Activated CD8-positive, alpha-beta memory T cell treated with anti-CD3 and anti-CD28 coated beads for 48 hours (primary cell): ENCODE data around the gene DNPEP.
"Not testable (repeated sequence)": the region's sequence is repeated elsewhere in the genome, so short reads cannot be mapped to it uniquely, and the experiment has no call there.

ENCODE experiments used
- DNase-seq, 3 experiments: peaks; one replicate each; pipeline ENCODE4 v3.0.0-alpha.2; 2020; ENCODE audit warnings: low read depth in 2 of 3, low spot score in 2 of 3

DNPEP gene

DNA sequence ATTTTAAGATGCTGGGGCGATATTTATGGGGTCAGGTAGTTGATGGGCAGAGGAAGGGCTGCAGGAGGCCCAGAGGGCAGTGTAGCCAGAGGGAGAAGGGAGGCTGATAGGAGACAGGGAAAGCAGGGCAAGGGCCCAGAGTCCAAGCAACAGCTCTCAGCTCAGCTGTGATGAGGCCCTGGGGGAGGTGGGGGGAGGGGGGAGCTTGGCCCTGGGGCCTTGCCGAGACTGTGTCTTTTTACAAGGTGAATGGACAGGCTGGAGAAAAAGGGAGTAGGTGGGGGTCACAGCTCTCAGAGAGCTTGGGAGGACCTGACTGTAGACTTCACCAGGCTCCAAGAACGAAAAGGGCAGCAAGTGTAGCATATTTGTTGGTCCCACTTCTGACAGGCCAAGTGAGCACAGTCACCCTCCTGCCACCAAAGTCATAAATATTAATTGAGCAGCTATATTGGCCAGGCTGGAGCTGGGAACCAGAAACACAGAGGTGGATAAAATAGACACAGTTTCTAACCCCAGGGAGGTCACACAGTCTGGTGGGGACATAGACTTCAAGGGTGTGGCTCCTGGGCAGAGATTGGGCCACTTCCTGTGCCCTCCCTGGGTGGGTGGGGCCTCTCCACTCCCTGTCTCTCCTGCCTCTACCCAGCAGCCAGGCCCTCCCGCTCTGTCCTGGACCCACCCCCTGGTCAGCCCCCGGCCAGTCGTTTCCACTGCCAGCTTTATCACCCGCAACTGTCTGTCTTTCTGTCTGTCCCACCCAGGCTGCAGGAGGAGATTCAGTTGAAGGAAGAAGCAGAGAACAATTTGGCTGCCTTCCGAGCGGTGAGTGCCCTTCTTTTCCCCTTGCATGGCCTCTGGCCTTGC, 31.9 kb upstream of the DNPEP start:
- no peak for DNase-seq

DNA sequence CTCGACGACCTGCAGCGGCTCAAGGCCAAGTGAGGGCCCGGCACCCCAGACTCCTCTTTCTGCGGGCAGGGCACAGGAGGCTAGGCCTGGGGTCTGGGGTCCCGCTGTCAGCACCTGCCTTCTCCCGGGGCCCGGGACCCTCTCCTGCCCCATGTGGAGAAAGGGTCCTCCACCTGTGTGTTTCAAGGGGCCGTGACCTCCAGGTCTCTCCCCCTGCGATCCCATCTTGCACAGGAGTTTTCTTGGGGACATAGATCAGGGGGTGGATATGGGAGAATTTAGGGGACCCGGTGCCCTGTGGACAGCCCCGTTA, 31.3 kb upstream of the DNPEP start:
- DNase-seq = no peak

DNA sequence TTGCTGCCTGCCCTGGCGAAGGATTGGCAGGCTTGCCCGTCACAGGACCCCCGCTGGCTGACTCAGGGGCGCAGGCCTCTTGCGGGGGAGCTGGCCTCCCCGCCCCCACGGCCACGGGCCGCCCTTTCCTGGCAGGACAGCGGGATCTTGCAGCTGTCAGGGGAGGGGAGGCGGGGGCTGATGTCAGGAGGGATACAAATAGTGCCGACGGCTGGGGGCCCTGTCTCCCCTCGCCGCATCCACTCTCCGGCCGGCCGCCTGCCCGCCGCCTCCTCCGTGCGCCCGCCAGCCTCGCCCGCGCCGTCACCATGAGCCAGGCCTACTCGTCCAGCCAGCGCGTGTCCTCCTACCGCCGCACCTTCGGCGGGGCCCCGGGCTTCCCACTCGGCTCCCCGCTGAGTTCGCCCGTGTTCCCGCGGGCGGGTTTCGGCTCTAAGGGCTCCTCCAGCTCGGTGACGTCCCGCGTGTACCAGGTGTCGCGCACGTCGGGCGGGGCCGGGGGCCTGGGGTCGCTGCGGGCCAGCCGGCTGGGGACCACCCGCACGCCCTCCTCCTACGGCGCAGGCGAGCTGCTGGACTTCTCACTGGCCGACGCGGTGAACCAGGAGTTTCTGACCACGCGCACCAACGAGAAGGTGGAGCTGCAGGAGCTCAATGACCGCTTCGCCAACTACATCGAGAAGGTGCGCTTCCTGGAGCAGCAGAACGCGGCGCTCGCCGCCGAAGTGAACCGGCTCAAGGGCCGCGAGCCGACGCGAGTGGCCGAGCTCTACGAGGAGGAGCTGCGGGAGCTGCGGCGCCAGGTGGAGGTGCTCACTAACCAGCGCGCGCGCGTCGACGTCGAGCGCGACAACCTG, 30.7 kb upstream of the DNPEP start, which contains the start of gene DES:
Gene DES (plus strand): TSS at position 223 of the 857 bp plus-strand sequence. CDS start 86 bp downstream, at position 309.
- no peak for DNase-seq

DNA sequence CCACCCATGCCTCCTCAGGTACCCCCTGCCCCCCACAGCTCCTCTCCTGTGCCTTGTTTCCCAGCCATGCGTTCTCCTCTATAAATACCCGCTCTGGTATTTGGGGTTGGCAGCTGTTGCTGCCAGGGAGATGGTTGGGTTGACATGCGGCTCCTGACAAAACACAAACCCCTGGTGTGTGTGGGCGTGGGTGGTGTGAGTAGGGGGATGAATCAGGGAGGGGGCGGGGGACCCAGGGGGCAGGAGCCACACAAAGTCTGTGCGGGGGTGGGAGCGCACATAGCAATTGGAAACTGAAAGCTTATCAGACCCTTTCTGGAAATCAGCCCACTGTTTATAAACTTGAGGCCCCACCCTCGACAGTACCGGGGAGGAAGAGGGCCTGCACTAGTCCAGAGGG, 29.7 kb upstream of the DNPEP start:
- no peak for DNase-seq

DNA sequence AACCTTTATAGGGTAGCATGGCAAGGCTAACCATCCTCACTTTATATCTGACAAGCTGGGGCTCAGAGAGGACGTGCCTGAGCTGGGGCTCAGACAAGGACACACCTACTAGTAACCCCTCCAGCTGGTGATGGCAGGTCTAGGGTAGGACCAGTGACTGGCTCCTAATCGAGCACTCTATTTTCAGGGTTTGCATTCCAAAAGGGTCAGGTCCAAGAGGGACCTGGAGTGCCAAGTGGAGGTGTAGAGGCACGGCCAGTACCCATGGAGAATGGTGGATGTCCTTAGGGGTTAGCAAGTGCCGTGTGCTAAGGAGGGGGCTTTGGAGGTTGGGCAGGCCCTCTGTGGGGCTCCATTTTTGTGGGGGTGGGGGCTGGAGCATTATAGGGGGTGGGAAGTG, 29.2 kb upstream of the DNPEP start:
- DNase-seq = no peak

DNA sequence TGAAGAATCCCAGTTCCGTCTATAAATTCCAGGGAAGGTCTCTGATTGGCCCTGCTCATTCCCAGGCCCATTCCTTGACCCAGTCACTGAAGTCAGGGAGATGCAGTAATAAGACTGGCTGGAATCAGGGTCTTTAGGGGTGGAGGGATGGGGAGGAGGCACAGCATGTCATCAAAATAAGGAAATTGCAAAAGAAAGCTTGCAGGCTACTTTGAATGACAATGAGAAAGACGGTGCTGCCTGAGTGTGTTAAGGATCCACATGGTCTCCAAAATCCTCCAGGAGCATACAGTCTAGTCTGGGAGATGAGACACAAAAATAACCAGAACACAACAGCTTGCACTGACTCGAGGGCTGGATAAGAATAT, 28.5 kb upstream of the DNPEP start:
- DNase-seq = no peak

DNA sequence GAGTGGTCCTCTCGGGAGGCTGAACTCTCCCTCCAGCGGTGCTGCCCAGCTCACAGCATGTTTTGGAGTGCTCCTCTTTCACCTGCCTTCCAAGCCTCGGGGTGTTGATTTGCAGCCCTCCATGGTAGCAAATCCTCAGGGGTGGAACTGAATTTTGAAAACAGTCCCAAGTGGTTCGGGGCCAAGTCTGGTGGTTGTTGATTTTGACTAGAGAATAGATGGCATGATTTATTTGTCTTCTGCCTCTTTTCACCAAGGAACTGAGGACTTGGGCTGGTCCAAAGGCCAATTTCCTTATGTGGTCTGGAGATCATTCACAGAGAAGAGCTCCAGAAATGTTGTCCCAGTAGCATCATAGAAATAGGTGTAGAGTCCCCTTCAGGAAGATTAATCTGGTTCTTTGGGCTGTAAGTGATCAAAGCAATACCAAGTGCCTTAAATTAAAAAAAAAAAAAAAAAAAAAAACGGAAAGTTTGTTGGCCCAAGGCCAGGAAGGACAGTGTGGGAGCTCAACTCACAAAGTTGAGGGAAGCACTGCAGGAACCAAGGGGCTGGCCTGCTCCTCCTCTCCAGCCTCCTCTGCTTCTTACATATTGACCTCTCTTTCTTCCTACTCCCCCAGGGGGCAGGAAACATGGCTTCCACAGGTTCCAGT, 28.0 kb upstream of the DNPEP start:
- no peak for DNase-seq

DNA sequence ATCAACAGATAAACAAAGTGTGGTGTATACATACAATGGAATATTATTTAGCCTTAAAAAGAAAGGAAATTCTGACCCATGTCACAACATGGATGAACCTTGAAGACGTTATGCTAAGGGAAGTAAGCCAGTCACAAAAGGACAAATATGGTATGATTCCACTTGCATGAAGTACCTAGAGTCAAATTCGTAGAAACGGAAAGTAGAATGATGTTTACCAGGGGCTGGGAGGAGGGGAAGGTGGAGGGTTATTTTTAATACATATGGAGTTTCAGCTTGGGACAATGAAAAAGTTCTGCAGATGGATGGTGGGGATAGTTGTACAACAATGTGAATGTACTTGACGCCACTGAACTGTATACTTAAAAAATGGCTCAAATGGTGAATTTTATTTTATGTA, 27.1 kb upstream of the DNPEP start:
- DNase-seq = no peak

DNA sequence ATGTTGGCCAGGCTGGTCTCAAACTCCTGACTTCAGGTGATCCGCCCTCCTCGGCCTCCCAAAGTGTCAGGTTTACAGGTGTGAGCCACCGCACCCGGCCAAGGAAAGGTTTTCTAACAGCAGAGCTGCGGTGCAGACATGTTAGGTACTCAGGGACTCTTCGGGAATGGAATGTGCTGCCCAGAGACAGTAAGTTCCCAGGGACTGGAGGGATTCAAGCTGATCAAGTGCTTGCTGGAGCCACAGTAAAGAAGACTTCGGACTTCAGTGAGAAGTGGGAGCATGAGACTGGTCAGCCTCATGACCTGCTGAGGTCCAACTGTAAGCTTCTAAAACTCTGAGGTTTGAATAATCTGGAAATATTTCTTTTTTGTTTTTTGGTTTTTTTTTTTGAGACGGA, 22.7 kb upstream of the DNPEP start:
- DNase-seq = no peak

DNA sequence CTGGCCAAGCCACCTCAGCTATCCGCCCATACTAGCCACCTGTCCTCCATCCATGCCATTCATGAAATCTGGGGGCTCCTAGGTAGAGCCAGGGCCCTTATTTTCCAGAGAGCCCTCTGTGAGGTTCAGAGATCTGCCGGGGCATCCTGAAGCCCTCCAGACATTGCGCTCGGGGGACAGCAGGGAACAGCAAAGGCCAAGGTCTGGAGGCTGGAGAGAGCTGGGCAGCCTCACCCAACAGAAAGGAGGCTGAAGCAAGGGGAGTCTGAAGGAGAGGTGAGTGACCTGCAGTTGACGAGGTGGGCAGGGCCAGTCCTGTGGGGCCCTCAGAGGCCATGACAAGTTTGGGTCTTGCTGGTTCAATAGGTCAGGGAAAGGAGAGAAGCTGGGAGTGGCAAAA, 21.9 kb upstream of the DNPEP start:
- DNase-seq = no peak

DNA sequence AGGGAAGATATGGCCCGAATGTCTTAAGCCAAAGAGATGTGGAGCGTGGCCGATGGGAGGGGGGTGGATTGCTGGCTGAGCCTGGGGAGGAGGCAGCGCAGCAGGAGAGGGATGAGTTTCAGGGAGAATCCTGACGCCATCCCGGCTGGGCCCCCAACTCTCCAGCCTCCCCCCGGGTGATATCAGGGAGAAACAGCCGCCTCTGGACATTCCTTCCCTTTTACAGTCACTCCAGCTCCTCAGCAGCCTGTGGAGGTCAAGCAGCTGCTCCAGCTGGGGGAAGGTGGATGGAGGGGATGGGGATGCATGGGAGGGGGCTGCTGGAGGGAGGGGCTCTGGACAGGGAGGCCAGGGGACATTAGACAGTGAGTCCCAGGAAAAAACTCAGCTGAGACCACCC, 20.9 kb upstream of the DNPEP start:
- no peak for DNase-seq

DNA sequence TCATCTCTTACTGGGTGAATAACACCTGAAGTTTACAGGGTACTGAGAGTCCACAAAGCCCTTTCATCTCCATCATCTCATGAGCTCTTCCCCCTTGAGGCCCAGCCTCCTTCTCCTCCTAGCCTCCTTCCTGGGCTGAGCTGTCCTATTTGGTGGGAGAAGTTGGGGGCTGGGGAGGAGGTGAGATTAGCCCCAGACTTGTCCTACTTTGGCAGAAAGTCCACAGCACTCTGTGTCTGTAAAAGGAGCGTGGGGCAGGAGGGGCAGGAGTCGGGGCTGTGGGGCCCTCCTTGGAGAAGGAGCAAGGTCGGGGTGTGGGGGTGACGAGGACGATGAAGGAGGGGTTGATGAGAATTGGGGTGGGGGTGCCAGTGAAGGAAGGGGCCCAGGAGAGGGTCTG, 20.5 kb upstream of the DNPEP start:
- DNase-seq = no peak

DNA sequence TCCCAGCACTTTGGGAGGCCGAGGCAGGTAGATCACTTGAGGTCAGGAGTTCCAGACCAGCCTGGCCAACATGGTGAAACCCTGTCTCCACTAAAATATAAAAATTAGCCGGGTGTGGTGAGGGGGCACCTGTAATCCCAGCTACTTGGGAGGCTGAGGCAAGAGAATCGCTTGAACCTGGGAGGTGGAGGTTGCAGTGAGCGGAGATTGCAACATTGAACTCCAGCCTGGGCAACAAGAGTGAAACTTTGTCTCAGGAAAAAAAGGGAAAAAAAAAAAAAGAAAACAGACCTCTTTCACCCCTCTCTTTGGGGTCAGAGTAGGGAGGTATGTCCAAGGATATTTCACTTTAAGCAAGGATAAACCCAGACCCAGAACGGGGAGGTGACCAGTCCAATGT, 19.6 kb upstream of the DNPEP start:
- DNase-seq = not testable (repeated sequence)

DNA sequence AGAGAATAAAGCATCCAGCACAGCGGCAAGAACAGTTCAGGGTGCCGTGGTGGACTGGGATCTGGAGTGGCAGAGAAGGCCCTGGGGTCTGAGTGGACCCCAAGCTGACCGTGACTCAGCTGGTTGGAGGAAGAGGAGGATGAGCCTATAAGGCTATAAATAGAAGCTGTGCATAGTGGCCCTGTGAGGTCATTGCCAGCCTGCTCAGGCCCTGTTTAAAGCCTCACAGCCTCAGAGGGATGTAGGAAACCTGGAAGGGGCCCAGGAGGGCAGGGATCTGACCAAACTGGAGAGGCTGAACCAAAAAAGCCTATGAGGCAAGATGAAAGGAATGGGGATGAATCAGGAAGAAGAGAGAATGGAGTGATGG, 19.1 kb upstream of the DNPEP start:
- DNase-seq = no peak

DNA sequence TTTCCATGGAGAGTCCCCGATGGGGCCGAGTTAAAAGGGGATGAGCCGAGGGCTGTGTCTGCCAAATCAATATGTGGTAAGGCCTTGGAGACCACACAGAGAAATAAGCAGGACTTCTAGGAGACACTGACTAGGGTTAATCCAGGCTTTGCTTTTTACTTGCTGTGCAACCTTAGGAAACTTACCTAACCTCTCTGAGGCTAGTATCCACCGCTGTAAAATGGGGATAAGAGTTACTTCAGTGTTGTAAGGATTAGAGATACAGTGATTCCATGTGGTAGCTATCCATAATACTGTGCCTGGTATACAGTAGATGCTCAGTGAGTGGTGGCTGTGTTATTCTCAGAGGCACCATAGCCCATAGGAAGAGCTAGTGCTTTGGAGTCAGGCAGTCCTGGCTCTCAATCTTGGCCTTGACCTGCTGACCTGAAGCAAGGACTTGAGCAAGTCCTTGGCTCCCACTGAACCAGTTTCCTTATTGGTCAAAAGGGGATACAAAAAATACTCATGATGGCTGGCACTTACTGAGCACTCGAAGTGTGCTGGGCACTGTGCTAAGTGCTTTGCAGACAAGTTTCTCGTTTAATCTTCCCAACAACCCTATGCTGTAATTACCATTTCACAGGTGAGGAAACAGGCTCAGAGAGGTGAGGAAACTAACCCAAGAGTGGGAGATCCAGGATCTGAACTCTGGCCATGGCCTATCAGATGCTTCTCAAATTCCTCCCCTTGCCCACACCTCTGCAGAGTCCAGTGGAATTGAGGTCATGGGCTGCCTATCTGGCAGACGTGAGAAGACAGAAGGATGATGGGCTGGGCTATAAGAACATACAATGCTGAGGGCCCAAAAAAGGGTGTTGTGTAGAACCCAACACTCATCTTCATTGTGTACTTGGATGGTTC, 18.5 kb upstream of the DNPEP start:
- DNase-seq = no peak

DNA sequence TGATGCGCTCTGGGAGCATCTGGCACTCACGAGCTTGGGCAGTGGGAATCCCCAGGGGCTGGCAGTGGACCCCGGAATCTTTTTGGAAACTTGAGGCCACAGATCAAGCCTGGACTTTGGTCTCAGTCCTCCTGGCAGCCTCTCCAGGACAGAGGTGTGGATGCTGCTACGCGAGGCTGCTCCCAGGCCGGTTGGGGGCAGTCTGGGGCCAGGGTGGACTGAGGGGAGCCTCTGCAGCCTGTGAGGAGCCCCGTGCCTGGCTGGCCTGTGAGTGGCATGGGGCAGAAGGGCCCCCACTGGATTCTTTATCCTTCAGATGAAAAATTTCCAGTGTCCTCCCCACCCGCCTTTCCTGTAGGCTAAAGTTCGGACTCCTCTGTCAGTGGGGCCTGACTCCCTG, 17.7 kb upstream of the DNPEP start:
- no peak for DNase-seq

DNA sequence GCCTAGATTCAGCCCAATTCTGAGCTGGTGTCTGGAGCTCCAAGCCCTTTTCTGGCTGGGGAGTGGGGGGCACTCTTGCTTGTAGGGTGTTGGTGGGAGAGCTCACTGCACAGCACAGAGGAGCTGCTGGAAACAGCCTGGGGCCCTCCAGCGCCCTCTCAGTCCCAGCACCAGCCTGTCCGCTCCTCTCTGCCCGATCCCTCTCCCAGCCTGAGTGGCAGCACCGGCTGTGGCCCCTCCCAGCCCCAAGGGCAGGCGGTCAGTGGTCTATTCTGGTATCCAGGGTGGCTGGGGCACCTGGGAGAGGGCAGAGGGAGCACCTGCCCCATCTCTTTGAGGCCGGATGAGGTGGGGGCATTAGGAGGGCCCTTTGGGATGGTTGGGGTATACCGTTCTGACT, 17.2 kb upstream of the DNPEP start:
- DNase-seq = no peak

DNA sequence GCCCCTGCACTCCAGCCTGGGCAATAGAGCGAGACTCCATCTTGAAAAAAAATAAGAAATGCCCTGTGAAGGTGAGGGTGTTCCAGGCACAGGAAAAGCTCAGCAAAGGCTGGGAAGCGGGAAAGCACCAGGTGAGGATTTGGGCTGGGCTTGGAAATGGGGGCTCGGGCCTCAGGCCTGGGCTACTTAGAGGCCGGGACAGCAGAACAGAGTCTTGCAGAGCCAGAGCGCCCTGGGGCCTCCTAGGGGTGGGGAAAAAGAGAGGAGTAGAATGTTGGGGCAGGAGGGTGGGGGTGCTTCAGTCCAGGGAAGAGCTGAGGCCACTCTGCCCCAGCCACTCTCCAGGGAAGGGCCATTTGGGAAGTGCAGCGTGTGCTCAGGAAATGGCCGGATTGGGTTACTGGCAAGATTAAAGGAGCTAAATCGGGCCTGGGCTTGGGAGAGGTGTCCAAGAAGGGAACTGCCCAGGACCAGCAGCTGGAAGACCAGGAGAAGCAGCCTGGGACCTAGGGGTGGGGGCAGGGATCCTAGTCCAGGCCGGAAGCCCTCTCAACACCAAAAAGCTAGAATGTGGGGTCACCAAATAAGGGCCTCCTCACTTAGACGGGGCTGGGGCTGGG, 16.7 kb upstream of the DNPEP start:
- DNase-seq = no peak

DNA sequence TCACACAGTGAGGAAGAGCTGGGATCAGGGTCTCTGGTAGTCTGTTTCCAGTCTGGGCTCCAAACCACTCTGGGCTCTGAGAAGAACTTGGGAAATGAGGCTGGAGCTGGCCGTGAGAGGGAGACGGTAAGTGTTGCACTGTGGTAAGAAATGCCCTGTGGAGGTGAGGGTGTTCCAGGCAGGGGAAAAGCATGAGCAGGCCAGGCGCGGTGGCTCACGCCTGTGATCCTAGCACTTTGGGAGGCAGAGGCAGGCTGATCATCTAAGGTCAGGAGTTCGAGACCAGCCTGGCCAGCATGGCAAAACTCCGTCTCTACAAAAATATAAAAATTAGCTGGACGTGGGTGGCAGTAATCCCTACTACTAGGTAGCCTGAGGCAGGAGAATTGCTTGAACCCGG, 16.1 kb upstream of the DNPEP start:
- no peak for DNase-seq

DNA sequence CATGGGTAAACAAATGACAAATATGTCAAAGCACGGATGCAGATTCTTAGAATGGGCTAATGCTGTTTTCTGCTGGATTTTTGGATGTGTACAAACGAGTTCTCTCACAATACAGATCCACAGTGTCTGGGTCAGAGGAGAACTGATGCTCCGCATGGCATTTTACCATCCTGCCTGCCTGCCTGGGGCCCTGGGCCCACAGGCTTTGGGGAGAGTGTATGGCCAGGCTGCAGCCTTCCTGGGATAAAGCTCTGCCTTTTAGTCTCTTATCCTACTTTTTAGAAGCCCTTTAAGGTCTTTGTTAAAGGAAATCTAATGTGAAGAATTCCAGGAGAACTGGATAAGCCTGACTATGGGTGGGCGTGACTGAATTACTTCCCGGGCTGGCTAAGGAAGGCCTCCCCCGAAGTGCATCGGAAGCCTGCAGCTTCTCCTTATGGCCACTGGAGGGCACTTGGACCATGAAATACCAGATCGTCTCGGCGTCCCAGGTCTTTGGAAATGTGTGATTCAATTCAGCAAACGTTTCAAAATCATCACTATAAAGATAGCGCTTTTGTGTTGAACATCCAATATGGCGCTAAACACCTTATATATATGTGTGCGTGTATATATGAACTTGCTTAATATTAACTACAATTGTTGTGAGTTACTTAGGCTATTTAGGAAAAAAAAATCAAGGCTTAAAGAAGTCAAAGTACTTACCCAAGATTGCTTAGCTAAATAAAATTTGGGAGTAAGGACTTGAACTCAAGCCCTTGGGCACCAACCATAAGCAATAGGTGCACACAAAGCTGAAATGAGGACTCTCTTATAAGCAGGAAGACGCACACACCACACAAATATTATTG, 15.2 kb upstream of the DNPEP start:
- DNase-seq = peak in 1 of 3 experiments; percentile 20
